ENCODE measurements around the gene FANCC.
A peak's percentile ranks its signal among the peaks of the same experiment; 100 is the strongest.

Gene FANCC

GRCh38 chr9:95084254-95084934, 233.1 kb downstream of the FANCC start:
- TF ChIP-seq NFRKB (IDR thresholded peaks at IDR 0.05): no peak
- no peak for TF ChIP-seq ARNT (IDR thresholded peaks at IDR 0.05)
- TF ChIP-seq BHLHE40 (IDR thresholded peaks at IDR 0.05; ENCODE audit: borderline replicate concordance): no peak
- no peak for TF ChIP-seq SP1 (IDR thresholded peaks at IDR 0.05)
- TF ChIP-seq ELF4 (IDR thresholded peaks at IDR 0.05): no peak
- TF ChIP-seq PKNOX1 (IDR thresholded peaks at IDR 0.05): no peak
- no peak for TF ChIP-seq TARDBP (IDR thresholded peaks at IDR 0.05)
- no peak for TF ChIP-seq FOXM1 (IDR thresholded peaks at IDR 0.05; ENCODE audit: borderline replicate concordance)
- TF ChIP-seq ZNF384 (IDR thresholded peaks at IDR 0.05): no peak
- no peak for TF ChIP-seq SUZ12 (IDR thresholded peaks at IDR 0.05)
- no peak for TF ChIP-seq L3MBTL2 (conservative IDR thresholded peaks at IDR 0.05)
- no peak for TF ChIP-seq LEF1 (IDR thresholded peaks at IDR 0.05; ENCODE audit: borderline replicate concordance)
- no peak for TF ChIP-seq FOXK2 (IDR thresholded peaks at IDR 0.05)
- no peak for TF ChIP-seq FOXA1 (IDR thresholded peaks at IDR 0.05)
- no peak for TF ChIP-seq HDGF (IDR thresholded peaks at IDR 0.05; ENCODE audit: borderline replicate concordance)
- TF ChIP-seq CTBP1 (IDR thresholded peaks at IDR 0.05; ENCODE audit: borderline replicate concordance): no peak
- ChIA-PET POLR2A (no interaction called here), CTCF (interaction anchor here (0.6 kb wide), 1 partner anchor 138 kb away, joined by 5 read pairs; no protein-coding TSS in a partner anchor)
- DNase-seq (ENCODE audit: extremely low spot score): no peak

- CTCF ChIA-PET: no interaction called here
- POLR2A ChIA-PET: no interaction called here
- no peak for DNase-seq (ENCODE audit: extremely low spot score)
- TF ChIP-seq CTBP1 (IDR thresholded peaks at IDR 0.05; ENCODE audit: borderline replicate concordance) (no peak), TARDBP (IDR thresholded peaks at IDR 0.05) (peak; percentile 23; the same call in 1 of the 2 replicates)
These were observed 234.3 kb downstream of the FANCC start for GRCh38 chr9:95083086-95083768.

GRCh38 chr9:95082401-95083084, 235.0 kb downstream of the FANCC start:
- POLR2A ChIA-PET: no interaction called here
- no peak for DNase-seq (ENCODE audit: extremely low spot score)
- CTCF ChIA-PET: no interaction called here
- TF ChIP-seq FOXA1 (IDR thresholded peaks at IDR 0.05) (no peak), NFRKB (IDR thresholded peaks at IDR 0.05) (no peak), TARDBP (IDR thresholded peaks at IDR 0.05) (no peak), BHLHE40 (IDR thresholded peaks at IDR 0.05; ENCODE audit: borderline replicate concordance) (no peak), ZNF384 (IDR thresholded peaks at IDR 0.05) (no peak), HDGF (IDR thresholded peaks at IDR 0.05; ENCODE audit: borderline replicate concordance) (no peak), SP1 (IDR thresholded peaks at IDR 0.05) (no peak), CTBP1 (IDR thresholded peaks at IDR 0.05; ENCODE audit: borderline replicate concordance) (no peak), PKNOX1 (IDR thresholded peaks at IDR 0.05) (no peak), SUZ12 (IDR thresholded peaks at IDR 0.05) (no peak), FOXK2 (IDR thresholded peaks at IDR 0.05) (no peak), L3MBTL2 (conservative IDR thresholded peaks at IDR 0.05) (no peak), ARNT (IDR thresholded peaks at IDR 0.05) (no peak), LEF1 (IDR thresholded peaks at IDR 0.05; ENCODE audit: borderline replicate concordance) (no peak), ELF4 (IDR thresholded peaks at IDR 0.05) (no peak), FOXM1 (IDR thresholded peaks at IDR 0.05; ENCODE audit: borderline replicate concordance) (no peak)

- POLR2A ChIA-PET: no interaction called here
- CTCF ChIA-PET: no interaction called here
- no peak for DNase-seq (ENCODE audit: extremely low spot score)
- no peak for TF ChIP-seq CTBP1 (IDR thresholded peaks at IDR 0.05; ENCODE audit: borderline replicate concordance)
- TF ChIP-seq NFRKB (IDR thresholded peaks at IDR 0.05): no peak
- no peak for TF ChIP-seq SP1 (IDR thresholded peaks at IDR 0.05)
- no peak for TF ChIP-seq ZNF384 (IDR thresholded peaks at IDR 0.05)
- no peak for TF ChIP-seq FOXK2 (IDR thresholded peaks at IDR 0.05)
- TF ChIP-seq ARNT (IDR thresholded peaks at IDR 0.05): no peak
- no peak for TF ChIP-seq SUZ12 (IDR thresholded peaks at IDR 0.05)
- TF ChIP-seq FOXA1 (IDR thresholded peaks at IDR 0.05): no peak
- TF ChIP-seq LEF1 (IDR thresholded peaks at IDR 0.05; ENCODE audit: borderline replicate concordance): no peak
- no peak for TF ChIP-seq ELF4 (IDR thresholded peaks at IDR 0.05)
- no peak for TF ChIP-seq HDGF (IDR thresholded peaks at IDR 0.05; ENCODE audit: borderline replicate concordance)
- TF ChIP-seq L3MBTL2 (conservative IDR thresholded peaks at IDR 0.05): no peak
- no peak for TF ChIP-seq FOXM1 (IDR thresholded peaks at IDR 0.05; ENCODE audit: borderline replicate concordance)
These were observed 235.5 kb downstream of the FANCC start for GRCh38 chr9:95081998-95082397.

GRCh38 chr9:95080961-95081647, 236.4 kb downstream of the FANCC start:
- TF ChIP-seq FOXM1 (IDR thresholded peaks at IDR 0.05; ENCODE audit: borderline replicate concordance) (no peak), ELF4 (IDR thresholded peaks at IDR 0.05) (no peak), PKNOX1 (IDR thresholded peaks at IDR 0.05) (no peak), LEF1 (IDR thresholded peaks at IDR 0.05; ENCODE audit: borderline replicate concordance) (no peak), ZNF384 (IDR thresholded peaks at IDR 0.05) (no peak), CTBP1 (IDR thresholded peaks at IDR 0.05; ENCODE audit: borderline replicate concordance) (no peak), SP1 (IDR thresholded peaks at IDR 0.05) (no peak), FOXA1 (IDR thresholded peaks at IDR 0.05) (no peak), SUZ12 (IDR thresholded peaks at IDR 0.05) (no peak), NFRKB (IDR thresholded peaks at IDR 0.05) (no peak), TARDBP (IDR thresholded peaks at IDR 0.05) (no peak), HDGF (IDR thresholded peaks at IDR 0.05; ENCODE audit: borderline replicate concordance) (no peak), L3MBTL2 (conservative IDR thresholded peaks at IDR 0.05) (no peak), ARNT (IDR thresholded peaks at IDR 0.05) (no peak), BHLHE40 (IDR thresholded peaks at IDR 0.05; ENCODE audit: borderline replicate concordance) (no peak), FOXK2 (IDR thresholded peaks at IDR 0.05) (no peak)
- CTCF ChIA-PET: no interaction called here
- POLR2A ChIA-PET: no interaction called here
- no peak for DNase-seq (ENCODE audit: extremely low spot score)

Measured in HEK293T (cell line).